Endodermal cell (in vitro differentiated cells): ENCODE results near the gene CETP. TPM values are rescaled to one million over a fixed set of nuclear protein-coding genes. Genes with fewer than 3 reads are reported as not detected.

Experiments used
- DNase-seq: peaks from one replicate; pipeline ENCODE4 v3.0.0-alpha.2; 2017
- H3K27ac ChIP-seq: 2 replicates; pipeline ENCODE4 v1.5.1; 2013; ENCODE audit warnings: mild to moderate bottlenecking, low read depth, low read length, moderate library complexity
- H3K27me3 ChIP-seq: 2 replicates; pipeline ENCODE4 v1.6.1; 2013; ENCODE audit warnings: mild to moderate bottlenecking, low read length, moderate library complexity; ENCODE audit not compliant: insufficient read depth, control insufficient read depth, poor library complexity, severe bottlenecking
- H3K36me3 ChIP-seq: 2 replicates; pipeline ENCODE4 v1.7.0; 2013; ENCODE audit warnings: mild to moderate bottlenecking, low read length, moderate library complexity; ENCODE audit not compliant: control insufficient read depth, insufficient read depth
- H3K4me1 ChIP-seq: one replicate; pipeline ENCODE4 v1.7.0; 2013; ENCODE audit warnings: low read length; ENCODE audit not compliant: control insufficient read depth, insufficient read depth
- H3K4me3 ChIP-seq: 2 replicates; pipeline ENCODE4 v1.5.1; 2013; ENCODE audit warnings: mild to moderate bottlenecking, low read length, moderate library complexity
- H3K9ac ChIP-seq: 2 replicates; pipeline ENCODE4 v1.6.1; 2013; ENCODE audit warnings: mild to moderate bottlenecking, low read length, moderate library complexity; ENCODE audit not compliant: poor library complexity, severe bottlenecking; ENCODE audit errors: extremely low read depth
- H3K9me3 ChIP-seq: 2 replicates; pipeline ENCODE4 v1.6.1; 2013; ENCODE audit warnings: mild to moderate bottlenecking, low read length, moderate library complexity; ENCODE audit not compliant: control insufficient read depth
- H3K27ac Mint-ChIP-seq: 2 replicates; pipeline ENCODE4 v1.8.0; 2020; ENCODE audit warnings: mixed read lengths
- H3K27me3 Mint-ChIP-seq: 2 replicates; pipeline ENCODE4 v1.8.0; 2021; ENCODE audit warnings: mild to moderate bottlenecking, mixed read lengths; ENCODE audit not compliant: insufficient read depth
- H3K36me3 Mint-ChIP-seq: 2 replicates; pipeline ENCODE4 v1.8.0; 2020; ENCODE audit warnings: low read depth, mixed read lengths
- H3K4me1 Mint-ChIP-seq: 2 replicates; pipeline ENCODE4 v1.8.0; 2020; ENCODE audit warnings: mixed read lengths
- H3K4me3 Mint-ChIP-seq: 2 replicates; pipeline ENCODE4 v1.8.0; 2020; ENCODE audit warnings: mild to moderate bottlenecking, moderate library complexity, mixed read lengths
- H3K9me3 Mint-ChIP-seq: 2 replicates; pipeline ENCODE4 v1.8.0; 2020; ENCODE audit warnings: mild to moderate bottlenecking, mixed read lengths
- WGBS, 2 experiments: methylation state at CpG; one replicate each; pipeline versions ENCODE4 v1.1.5 to v1.1.7; 2013; ENCODE audit warnings: missing lambda C conversion rate in 2 of 2, mixed read lengths in 1 of 2; ENCODE audit not compliant: insufficient coverage in 1 of 2, insufficient read length in 1 of 2; 5-methylcytosine and 5-hydroxymethylcytosine counted together
- total RNA-seq, 2 donors: library from RNA; stranded (reverse); fragmentation: NEBNext Ultra II Directional in 1 of 2; extraction: Animal tissue kit (Norgen Biotek cat#: 25700) in 1 of 2; gene quantifications; 2 replicates in 1 of 2; 3 replicates in 1 of 2; pipeline ENCODE4 v1.2.1, GENCODE V29; 2021
- TF ChIP-seq, protein P1 (sequence below): fragments of 200-600 bp; sonication (generic); conservative IDR thresholded peaks from 2 replicates; pipeline ENCODE4 v1.5.0; 2021; ENCODE audit warnings: antibody characterized with exemption, mild to moderate bottlenecking

The CETP gene
- total RNA-seq, 2 donors from 2014 or later, result not detected

DNA sequence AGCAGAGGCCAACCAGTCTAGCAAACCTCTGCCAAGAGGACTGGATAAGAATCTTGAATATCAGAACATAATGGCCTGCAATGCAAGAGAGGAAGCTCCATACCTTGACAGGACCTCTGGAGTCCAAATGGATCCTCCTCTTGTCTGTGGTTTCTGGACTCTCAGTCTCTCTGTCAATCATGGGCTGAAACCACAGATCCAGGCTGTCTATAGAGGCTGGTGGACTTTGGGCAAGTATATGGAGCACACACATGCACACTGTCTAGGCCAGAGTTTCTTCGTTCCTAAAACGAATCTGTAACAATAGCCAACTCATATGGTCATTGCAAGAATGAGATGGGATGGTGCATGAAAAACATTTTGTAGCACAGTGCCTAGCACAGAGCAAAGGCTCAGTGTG is 65.3 kb downstream of the CETP start:
- no peak overlapping the region for H3K27ac Mint-ChIP-seq
- H3K27ac ChIP-seq, result no peak overlapping the region
- 93 to 98% methylated on average over 2 of the region's 2 CpGs for WGBS, 2 experiments
- H3K9me3 Mint-ChIP-seq, result no peaks in the 10 kb centered on the region
- no peak for DNase-seq
- no peak overlapping the region for H3K9ac ChIP-seq
- no peaks in the 10 kb centered on the region for H3K4me1 ChIP-seq
- peaks cover 2% of the 10 kb centered on the region for H3K4me1 Mint-ChIP-seq
- no peak overlapping the region for H3K4me3 Mint-ChIP-seq
- H3K27me3 ChIP-seq, result peaks cover 5% of the 10 kb centered on the region
- no peak overlapping the region for H3K4me3 ChIP-seq
- no peaks in the 10 kb centered on the region for H3K9me3 ChIP-seq
- no peaks in the 10 kb centered on the region for H3K27me3 Mint-ChIP-seq
- no peaks in the 10 kb centered on the region for H3K36me3 Mint-ChIP-seq
- TF ChIP-seq, protein P1, sequence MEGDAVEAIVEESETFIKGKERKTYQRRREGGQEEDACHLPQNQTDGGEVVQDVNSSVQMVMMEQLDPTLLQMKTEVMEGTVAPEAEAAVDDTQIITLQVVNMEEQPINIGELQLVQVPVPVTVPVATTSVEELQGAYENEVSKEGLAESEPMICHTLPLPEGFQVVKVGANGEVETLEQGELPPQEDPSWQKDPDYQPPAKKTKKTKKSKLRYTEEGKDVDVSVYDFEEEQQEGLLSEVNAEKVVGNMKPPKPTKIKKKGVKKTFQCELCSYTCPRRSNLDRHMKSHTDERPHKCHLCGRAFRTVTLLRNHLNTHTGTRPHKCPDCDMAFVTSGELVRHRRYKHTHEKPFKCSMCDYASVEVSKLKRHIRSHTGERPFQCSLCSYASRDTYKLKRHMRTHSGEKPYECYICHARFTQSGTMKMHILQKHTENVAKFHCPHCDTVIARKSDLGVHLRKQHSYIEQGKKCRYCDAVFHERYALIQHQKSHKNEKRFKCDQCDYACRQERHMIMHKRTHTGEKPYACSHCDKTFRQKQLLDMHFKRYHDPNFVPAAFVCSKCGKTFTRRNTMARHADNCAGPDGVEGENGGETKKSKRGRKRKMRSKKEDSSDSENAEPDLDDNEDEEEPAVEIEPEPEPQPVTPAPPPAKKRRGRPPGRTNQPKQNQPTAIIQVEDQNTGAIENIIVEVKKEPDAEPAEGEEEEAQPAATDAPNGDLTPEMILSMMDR, result no peak
- H3K36me3 ChIP-seq, result no peaks in the 10 kb centered on the region

DNA sequence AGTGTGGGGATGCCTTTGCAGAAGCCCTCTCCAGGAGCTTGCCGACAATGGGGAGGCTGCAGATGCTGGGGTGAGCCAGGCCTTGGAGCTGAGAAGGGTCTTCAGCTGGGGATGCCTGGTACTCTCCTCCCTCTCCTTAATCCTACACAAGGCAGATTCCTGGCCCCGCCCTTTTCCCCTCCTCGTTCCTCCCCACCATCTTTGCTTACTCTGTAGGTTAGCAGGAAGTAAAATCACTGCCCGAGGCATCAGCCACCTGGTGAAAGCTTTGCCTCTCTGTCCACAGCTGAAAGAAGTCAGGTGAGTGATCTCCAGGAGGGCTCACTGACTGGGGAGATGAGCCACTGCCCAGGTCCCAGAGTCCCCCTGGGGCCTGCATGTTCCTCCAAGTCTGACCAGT is 66.3 kb downstream of the CETP start:
- no peak for DNase-seq
- TF ChIP-seq, protein P1, result no peak
- H3K4me3 ChIP-seq, result no peak overlapping the region
- Mint-ChIP-seq H3K27ac (no peak overlapping the region), H3K4me1 (peaks cover under 1% of the 10 kb centered on the region), H3K27me3 (no peaks in the 10 kb centered on the region), H3K9me3 (no peaks in the 10 kb centered on the region), H3K4me3 (no peak overlapping the region), H3K36me3 (no peaks in the 10 kb centered on the region)
- H3K27ac ChIP-seq, result no peak overlapping the region
- 76 to 78% methylated on average over 2 to 4 of the region's 4 CpGs for WGBS, 2 experiments
- H3K4me1 ChIP-seq, result no peaks in the 10 kb centered on the region
- H3K27me3 ChIP-seq, result peaks cover 5% of the 10 kb centered on the region
- no peaks in the 10 kb centered on the region for H3K36me3 ChIP-seq
- H3K9ac ChIP-seq, result no peak overlapping the region
- no peaks in the 10 kb centered on the region for H3K9me3 ChIP-seq

DNA sequence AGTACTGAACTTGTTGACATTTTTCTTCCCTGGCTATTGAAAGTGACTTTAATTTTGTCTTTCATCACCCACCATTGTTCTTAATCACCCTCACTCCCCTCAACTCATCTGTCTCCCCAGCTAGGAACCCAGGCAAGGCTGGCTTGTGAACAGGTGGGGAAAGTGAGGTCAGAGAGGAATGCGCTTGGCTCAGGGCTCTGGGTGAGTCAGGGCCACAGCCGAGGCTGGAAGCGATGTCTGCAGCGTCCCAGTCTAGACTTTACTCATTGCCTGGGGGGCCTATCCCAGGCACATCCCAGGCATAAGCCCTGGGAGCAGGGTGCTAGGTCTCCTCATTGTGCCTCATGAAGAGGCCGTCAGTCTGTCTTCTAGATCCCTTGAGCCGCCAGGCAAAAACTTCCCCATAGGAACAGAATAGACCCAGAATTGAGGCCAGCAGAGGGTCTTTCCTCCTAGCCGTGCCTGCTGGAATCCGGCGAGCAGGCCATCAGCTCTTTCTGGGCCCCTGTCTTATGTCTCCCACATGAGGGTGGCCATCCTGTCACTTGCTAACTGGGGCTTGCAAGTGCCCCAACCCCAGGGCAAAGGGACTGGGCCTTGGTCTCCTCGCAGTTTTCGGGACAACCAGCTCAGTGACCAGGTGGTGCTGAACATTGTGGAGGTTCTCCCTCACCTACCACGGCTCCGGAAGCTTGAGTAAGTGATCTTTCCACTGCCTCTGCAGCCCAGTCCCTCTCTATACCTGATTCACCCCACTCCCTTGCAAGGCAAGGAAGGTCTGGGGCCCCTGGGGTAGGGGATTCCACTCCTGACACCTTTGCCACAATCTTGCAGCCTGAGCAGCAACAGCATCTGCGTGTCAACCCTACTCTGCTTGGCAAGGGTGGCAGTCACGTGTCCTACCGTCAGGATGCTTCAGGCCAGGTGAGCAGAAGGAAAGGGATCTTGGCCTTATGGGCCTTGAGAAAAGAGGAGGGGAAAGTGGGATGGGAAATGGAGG is 67.7 kb downstream of the CETP start:
- no peaks in the 10 kb centered on the region for H3K9me3 ChIP-seq
- no peak overlapping the region for H3K4me3 Mint-ChIP-seq
- TF ChIP-seq, protein P1, result no peak
- no peaks in the 10 kb centered on the region for H3K27me3 Mint-ChIP-seq
- no peaks in the 10 kb centered on the region for H3K36me3 Mint-ChIP-seq
- H3K9me3 Mint-ChIP-seq, result no peaks in the 10 kb centered on the region
- H3K4me1 ChIP-seq, result no peaks in the 10 kb centered on the region
- H3K36me3 ChIP-seq, result no peaks in the 10 kb centered on the region
- no peaks in the 10 kb centered on the region for H3K4me1 Mint-ChIP-seq
- DNase-seq, result no peak
- no peak overlapping the region for H3K9ac ChIP-seq
- peaks cover 5% of the 10 kb centered on the region for H3K27me3 ChIP-seq
- no peak overlapping the region for H3K27ac Mint-ChIP-seq
- no peak overlapping the region for H3K4me3 ChIP-seq
- H3K27ac ChIP-seq, result no peak overlapping the region
- 91 to 94% methylated on average over 10 to 16 of the region's 16 CpGs for WGBS, 2 experiments
